HG03342 (cell line): ENCODE measurements around the gene CADM4.
A peak's percentile ranks its signal among the peaks of the same experiment; 100 is the strongest.
"Not testable (repeated sequence)": the region's sequence is repeated elsewhere in the genome, so short reads cannot be mapped to it uniquely, and the experiment has no call there.

Experiments used
- ATAC-seq: cut with Tn5 transposase; IDR thresholded peaks from one replicate; pipeline ENCODE4 v1.9.1; 2021; ENCODE audit warnings: mild to moderate bottlenecking, moderate library complexity; ENCODE audit not compliant: unreplicated experiment

CADM4 gene, protein sequence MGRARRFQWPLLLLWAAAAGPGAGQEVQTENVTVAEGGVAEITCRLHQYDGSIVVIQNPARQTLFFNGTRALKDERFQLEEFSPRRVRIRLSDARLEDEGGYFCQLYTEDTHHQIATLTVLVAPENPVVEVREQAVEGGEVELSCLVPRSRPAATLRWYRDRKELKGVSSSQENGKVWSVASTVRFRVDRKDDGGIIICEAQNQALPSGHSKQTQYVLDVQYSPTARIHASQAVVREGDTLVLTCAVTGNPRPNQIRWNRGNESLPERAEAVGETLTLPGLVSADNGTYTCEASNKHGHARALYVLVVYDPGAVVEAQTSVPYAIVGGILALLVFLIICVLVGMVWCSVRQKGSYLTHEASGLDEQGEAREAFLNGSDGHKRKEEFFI

GRCh38 chr19:43639519-43640423 lies at the start of gene CADM4:
Gene CADM4 (minus strand): TSS chr19:43639850. CDS start chr19:43639790, 60 bp downstream.
- no peak for ATAC-seq

DNA sequence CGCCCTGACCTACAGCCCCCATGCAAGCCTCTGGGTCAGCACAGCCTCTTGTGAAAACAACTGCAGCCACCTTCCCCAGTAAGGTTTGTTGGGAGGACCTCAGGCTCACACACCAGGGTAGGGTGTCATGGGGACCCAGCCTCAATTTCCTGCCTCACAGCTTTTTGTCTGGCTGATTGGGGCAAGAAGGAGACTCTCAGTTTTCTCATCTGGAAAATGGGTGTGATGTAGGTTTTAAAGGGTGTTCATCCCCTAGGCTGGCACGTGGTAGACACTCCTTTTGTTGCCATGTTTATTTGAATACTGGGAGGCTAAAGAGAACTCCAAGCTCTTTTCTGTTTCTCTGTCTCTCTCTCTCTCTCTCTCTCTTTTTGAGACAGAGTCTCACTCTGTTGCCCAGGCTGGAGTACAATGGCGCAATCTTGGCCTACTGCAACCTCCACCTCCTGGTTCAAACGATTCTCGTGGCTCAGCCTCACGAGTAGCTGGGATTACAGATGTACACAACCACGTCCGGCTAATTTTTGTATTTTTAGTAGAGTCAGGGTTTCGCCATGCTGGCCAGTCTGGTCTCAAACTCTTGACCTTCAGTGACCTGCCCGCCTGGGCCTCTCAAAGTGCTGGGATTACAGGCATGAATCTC lies 48.5 kb upstream of the CADM4 start:
- ATAC-seq, result no peak

- no peak for ATAC-seq
Measured at GRCh38 chr19:43687660-43687997, 48.0 kb upstream of the CADM4 start.

- ATAC-seq, result no peak
Measured at GRCh38 chr19:43684326-43684725, 44.7 kb upstream of the CADM4 start.

- ATAC-seq, result no peak
Measured at GRCh38 chr19:43683905-43684304, 44.3 kb upstream of the CADM4 start.

DNA sequence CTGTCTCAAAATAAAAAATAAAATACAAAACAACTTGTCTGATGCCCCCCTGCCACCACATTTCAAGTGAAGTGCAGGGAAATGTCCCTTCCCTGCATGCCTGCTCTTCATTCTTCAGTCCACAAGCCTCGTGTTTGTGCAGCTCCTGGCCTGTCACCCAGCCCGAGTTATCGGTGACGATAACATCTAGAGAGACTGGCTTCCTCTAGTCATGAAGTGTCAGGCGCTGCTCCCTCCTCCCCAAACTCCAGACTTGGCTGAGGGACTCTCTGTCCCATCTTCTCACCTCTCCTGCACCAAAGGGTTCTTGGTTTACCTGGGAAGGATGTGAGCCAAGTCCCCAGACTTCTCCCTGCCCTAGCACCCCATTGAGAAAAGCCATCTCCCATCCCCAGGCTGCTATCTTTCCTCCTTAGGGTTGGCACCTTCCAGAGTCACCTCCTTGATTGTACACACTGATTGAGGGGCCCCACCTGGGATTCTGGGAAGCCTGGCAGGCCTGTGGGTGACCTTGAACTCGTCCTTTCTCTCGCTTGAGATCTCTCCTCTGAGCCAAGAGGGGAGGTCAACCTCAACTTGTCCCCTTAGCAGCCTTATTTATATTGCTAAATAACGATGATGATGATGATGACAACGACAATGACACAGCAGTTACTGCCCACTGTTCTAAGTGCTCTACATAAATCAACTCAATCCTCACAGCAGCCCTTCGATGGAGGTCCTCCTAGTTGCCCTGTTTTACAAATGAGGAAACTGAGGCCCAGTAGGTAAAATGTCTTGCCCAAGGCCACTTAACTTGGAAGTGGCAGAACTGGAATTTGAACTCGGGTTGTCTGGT lies 43.4 kb upstream of the CADM4 start:
- ATAC-seq, result no peak

DNA sequence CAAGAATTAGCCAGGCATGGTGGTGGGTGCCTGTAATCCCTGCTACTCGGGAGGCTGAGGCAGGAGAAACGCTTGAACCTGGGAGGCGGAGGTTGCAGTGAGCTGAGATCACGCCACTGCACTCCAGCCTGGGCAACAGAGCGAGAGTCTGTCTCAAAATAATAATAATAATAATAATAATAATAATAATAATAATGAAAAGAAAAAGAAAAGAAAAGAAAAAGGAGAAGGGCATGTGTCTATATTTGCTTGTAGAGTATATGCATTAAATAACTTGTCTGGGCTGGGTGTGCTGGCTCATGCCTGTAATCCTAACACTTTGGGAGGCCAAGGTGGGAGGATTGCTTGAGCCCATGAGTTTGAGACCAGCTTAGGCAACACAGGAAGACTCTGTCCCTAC lies 42.6 kb upstream of the CADM4 start:
- ATAC-seq, result not testable (repeated sequence)

DNA sequence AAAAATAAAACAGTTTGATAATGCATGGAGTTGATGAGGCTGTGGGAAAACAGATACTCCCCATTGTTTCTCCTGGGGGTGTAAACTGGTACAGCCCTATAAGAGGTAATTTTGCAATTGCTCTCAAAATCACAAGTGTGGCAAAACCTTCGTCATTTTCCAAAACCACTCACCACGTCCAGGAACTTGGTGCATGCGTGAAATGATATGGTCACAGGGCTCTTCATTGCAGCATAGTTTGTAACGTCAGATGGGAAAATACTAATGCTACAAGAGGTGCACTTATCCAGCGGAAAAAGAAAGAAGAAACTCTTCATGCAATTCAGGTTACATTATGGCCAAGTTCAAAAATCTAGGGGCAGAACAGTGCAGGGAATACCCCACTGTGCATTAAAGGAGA lies 42.2 kb upstream of the CADM4 start:
- no peak for ATAC-seq

DNA sequence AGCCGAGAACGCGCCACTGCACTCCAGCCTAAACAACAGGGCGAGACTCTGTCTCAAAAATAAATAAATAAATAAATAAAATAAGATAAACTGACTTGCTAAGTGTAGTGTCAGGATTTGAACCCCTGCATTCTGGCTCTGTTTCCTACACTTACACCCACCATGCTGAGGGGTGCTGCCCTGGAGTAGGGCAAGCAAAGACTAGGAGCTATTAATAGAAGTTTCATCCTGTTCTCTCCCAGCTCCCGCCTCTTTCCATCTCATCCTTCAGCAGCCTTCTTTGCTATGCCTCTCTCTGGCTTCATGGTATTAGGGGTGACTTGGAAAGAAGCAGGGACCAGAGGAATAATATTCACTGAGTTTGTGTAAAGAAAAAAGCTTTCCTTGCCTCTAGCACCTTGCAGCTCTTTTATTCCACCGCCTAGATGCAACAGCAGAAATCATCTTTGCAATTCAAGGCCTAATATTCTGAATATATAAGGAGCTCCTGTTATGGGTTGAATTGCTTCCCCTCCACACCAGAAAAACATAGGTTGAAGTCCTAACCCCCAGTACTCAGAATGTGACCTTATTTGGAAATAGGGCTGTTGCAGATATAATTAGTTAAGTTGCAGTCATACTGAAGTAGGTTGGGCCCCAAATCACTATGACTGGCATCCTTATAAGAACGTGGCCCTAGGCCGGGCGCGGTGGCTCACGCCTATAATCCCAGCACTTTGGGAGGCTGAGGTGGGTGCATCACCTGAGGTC lies 39.0 kb upstream of the CADM4 start:
- ATAC-seq, result no peak

GRCh38 chr19:43675906-43676305 lies 36.3 kb upstream of the CADM4 start:
- no peak for ATAC-seq

- ATAC-seq, result peak; percentile 56
Measured at GRCh38 chr19:43675269-43675879, 35.7 kb upstream of the CADM4 start.

- no peak for ATAC-seq
Measured at GRCh38 chr19:43674596-43674995, 34.9 kb upstream of the CADM4 start.

DNA sequence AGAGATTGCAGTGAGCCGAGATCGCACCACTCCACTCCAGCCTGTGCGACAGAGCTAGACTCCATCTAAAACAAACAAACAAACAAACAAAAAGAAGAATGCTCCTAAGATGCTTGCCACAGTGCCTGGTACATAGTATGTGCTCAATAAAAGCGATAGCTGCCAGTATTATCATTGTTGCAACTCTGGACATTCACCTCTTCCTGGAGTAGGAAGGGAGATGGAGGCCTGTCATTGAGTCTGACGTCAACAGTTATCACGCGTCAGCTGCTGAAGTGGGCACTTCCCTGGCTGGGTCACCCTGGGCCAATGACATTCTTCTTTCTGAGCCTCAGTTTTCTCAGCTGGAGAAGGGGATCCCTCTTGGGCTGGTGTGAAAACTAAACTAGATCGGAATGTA lies 34.5 kb upstream of the CADM4 start:
- ATAC-seq, result no peak

DNA sequence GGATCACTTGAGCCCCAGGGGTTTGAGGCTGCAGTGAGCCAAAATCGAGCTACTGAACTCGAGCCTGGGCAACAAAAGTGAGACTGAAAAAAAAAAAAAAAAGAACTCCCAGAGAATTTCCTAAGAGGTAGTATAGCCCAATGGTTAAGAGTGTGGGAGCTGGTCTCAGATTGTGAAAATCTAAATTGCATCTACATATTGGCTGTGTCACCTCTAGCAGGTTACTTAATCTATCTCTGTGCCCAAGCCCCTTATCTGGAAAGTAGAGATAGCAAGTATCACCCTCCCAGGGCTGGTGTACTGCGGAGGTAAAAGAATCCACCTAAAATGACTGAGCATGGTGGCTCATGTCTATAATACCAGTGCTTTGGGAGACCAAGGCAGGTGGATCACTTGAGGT lies 34.0 kb upstream of the CADM4 start:
- ATAC-seq, result no peak

GRCh38 chr19:43672061-43672679 lies 32.5 kb upstream of the CADM4 start:
- ATAC-seq, result no peak

- peak; percentile 79 for ATAC-seq
Measured at GRCh38 chr19:43668406-43669109, 28.9 kb upstream of the CADM4 start.

- no peak for ATAC-seq
Measured at GRCh38 chr19:43667876-43668405, 28.3 kb upstream of the CADM4 start.
